ENCODE measurements around the gene CELA3A.

- TF ChIP-seq POLR2A (IDR thresholded peaks at IDR 0.05) (no peak), CTCF (IDR thresholded peaks at IDR 0.05) (no peak), EP300 (IDR thresholded peaks at IDR 0.05; ENCODE audit: low read depth) (no peak), POLR2AphosphoS5 (IDR thresholded peaks at IDR 0.05) (no peak)
Observed at GRCh38 chr1:21966247-21967000, 35.0 kb upstream of the CELA3A start.
